T-cell (primary cell): ENCODE results near the gene GPR55. TPM values are rescaled to one million over a fixed set of nuclear protein-coding genes. Genes with fewer than 3 reads are reported as not detected.

ENCODE experiments used
- ATAC-seq, 4 experiments: fragments of 200-7000 bp in 3 of 4; fragments of 150-1000 bp in 1 of 4; cut with Tn5 transposase; replicated peaks in 1 of 4; 1 replicate in 3 of 4; 2 replicates in 1 of 4; pipeline ENCODE4 v1.10.0; 2021; ENCODE audit warnings: moderate library complexity in 3 of 4, mild to moderate bottlenecking in 2 of 4, moderate number of reproducible peaks in 1 of 4
- CTCF ChIA-PET, 2 donors: fragments of 300-600 bp; sonication (Branson Sonifier 250); formaldehyde crosslinking; loops; one replicate each; lab custom pipeline; 2022; ENCODE audit warnings: antibody characterized with exemption in 2 of 2; lab: Charles Lee
- POLR2A ChIA-PET, 2 donors: fragments of 300-600 bp; sonication (Branson Sonifier 250); formaldehyde crosslinking; loops; one replicate each; lab custom pipeline; 2022; ENCODE audit warnings: antibody characterized with exemption in 2 of 2; lab: Charles Lee
- DNase-seq, 35 experiments: peaks; one replicate each; pipeline versions ENCODE4 v3.0.0 to v3.0.0-alpha.2; 2013 to 2023
- H3K27ac ChIP-seq: one replicate; pipeline ENCODE4 v1.5.1; 2013; ENCODE audit warnings: low read length
- H3K27me3 ChIP-seq, 2 experiments: replicated peaks in 1 of 2; 1 replicate in 1 of 2; 2 replicates in 1 of 2; pipeline versions ENCODE4 v1.6.1 to v1.7.0; 2013; ENCODE audit warnings: low read length in 1 of 2, mixed read lengths in 1 of 2; ENCODE audit not compliant: control insufficient read depth in 2 of 2, insufficient read depth in 2 of 2; ENCODE audit errors: extremely low read depth in 1 of 2
- H3K36me3 ChIP-seq, 2 donors: 1 replicate in 1 of 2; 2 replicates in 1 of 2; pipeline versions ENCODE4 v1.6.1 to v1.7.0; 2013; ENCODE audit warnings: low read length in 1 of 2; ENCODE audit not compliant: control insufficient read depth in 2 of 2, insufficient read depth in 1 of 2; ENCODE audit errors: extremely low read depth in 1 of 2
- H3K4me1 ChIP-seq, 2 experiments: 1 replicate in 1 of 2; 2 replicates in 1 of 2; pipeline versions ENCODE4 v1.6.1 to v1.7.0; 2013; ENCODE audit warnings: low read length in 2 of 2, mixed read lengths in 1 of 2; ENCODE audit not compliant: insufficient read depth in 2 of 2, control insufficient read depth in 1 of 2; ENCODE audit errors: extremely low read depth in 1 of 2
- H3K4me3 ChIP-seq, 2 donors: 1 replicate in 1 of 2; 2 replicates in 1 of 2; pipeline versions ENCODE4 v1.5.1 to v1.7.0; 2013; ENCODE audit warnings: mild to moderate bottlenecking in 2 of 2, low read length in 1 of 2, moderate library complexity in 1 of 2; ENCODE audit not compliant: control insufficient read depth in 1 of 2; ENCODE audit errors: extremely low read depth in 1 of 2
- H3K9me3 ChIP-seq: 2 replicates; pipeline ENCODE4 v1.7.0; 2013
- H3K27ac Mint-ChIP-seq, 2 donors: one replicate each; pipeline ENCODE4 v1.8.0; 2020 to 2021; ENCODE audit warnings: mild to moderate bottlenecking in 2 of 2, mixed read lengths in 2 of 2
- H3K27me3 Mint-ChIP-seq, 2 donors: one replicate each; pipeline ENCODE4 v1.8.0; 2021 to 2022; ENCODE audit warnings: mixed read lengths in 2 of 2
- H3K36me3 Mint-ChIP-seq: one replicate; pipeline ENCODE4 v1.8.0; 2021; ENCODE audit warnings: mixed read lengths
- H3K4me1 Mint-ChIP-seq, 3 donors: one replicate each; pipeline ENCODE4 v1.8.0; 2020 to 2022; ENCODE audit warnings: mixed read lengths in 3 of 3, mild to moderate bottlenecking in 1 of 3
- H3K4me3 Mint-ChIP-seq, 3 donors: one replicate each; pipeline ENCODE4 v1.8.0; 2020 to 2022; ENCODE audit warnings: mild to moderate bottlenecking in 3 of 3, mixed read lengths in 3 of 3, moderate library complexity in 3 of 3
- H3K9me3 Mint-ChIP-seq, 3 donors: one replicate each; pipeline ENCODE4 v1.8.0; 2020 to 2022; ENCODE audit warnings: mixed read lengths in 3 of 3
- WGBS: methylation state at CpG from one replicate; pipeline ENCODE4 v1.1.5; 2013; ENCODE audit warnings: missing lambda C conversion rate; ENCODE audit not compliant: insufficient coverage; 5-methylcytosine and 5-hydroxymethylcytosine counted together
- total RNA-seq, 35 experiments: library from RNA in 6 of 35; stranded (reverse) in 6 of 35; fragments of 120-200 nt in 1 of 35; gene quantifications; one replicate each; pipeline versions ENCODE4 v1.2.1 to v1.2.4 and lab custom pipeline; 2013 to 2026

Gene GPR55
- total RNA-seq, 5 donors from 2014 or later (not counting 1 experiment from before 2014, with no cell fraction given) = 2.7 to 15.5 (median 7.8) TPM

- ChIA-PET POLR2A (no interaction called here), CTCF (no interaction called here)
- Histone ChIP-seq H3K4me1 (peaks cover 3 to 21% of the 10 kb centered on the region in 2 experiments), H3K9me3 (no peaks in the 10 kb centered on the region), H3K4me3 (no peak overlapping the region), H3K27ac (no peak overlapping the region), H3K36me3 (no peaks in the 10 kb centered on the region), H3K27me3 (peaks cover 0 to 34% of the 10 kb centered on the region in 2 experiments)
- H3K36me3 Mint-ChIP-seq = no peaks in the 10 kb centered on the region
- H3K4me3 Mint-ChIP-seq = no peak overlapping the region
- H3K4me1 Mint-ChIP-seq = peaks cover 12 to 20% (median 19%) of the 10 kb centered on the region in 3 donors
- ATAC-seq = no peak
- no peak for DNase-seq
- no peak overlapping the region for H3K27ac Mint-ChIP-seq
- no peaks in the 10 kb centered on the region for H3K9me3 Mint-ChIP-seq
- peaks cover 5 to 15% of the 10 kb centered on the region in 2 donors for H3K27me3 Mint-ChIP-seq
- 20% methylated on average over 1 of the region's 4 CpGs for WGBS
Measured at GRCh38 chr2:230899786-230900185, 25.3 kb downstream of the GPR55 start.

GRCh38 chr2:230899287-230899686, 25.8 kb downstream of the GPR55 start:
- H3K36me3 Mint-ChIP-seq = no peaks in the 10 kb centered on the region
- peaks cover 0 to 38% of the 10 kb centered on the region in 2 experiments for H3K27me3 ChIP-seq
- no peaks in the 10 kb centered on the region for H3K9me3 Mint-ChIP-seq
- H3K4me3 Mint-ChIP-seq = no peak overlapping the region
- no peaks in the 10 kb centered on the region for H3K36me3 ChIP-seq
- H3K4me3 ChIP-seq = no peak overlapping the region
- H3K4me1 ChIP-seq = peaks cover 5 to 23% of the 10 kb centered on the region in 2 experiments
- H3K27ac Mint-ChIP-seq = no peak overlapping the region
- no peak overlapping the region for H3K27ac ChIP-seq
- H3K27me3 Mint-ChIP-seq = peaks cover 5 to 18% of the 10 kb centered on the region in 2 donors
- no peak for DNase-seq
- H3K4me1 Mint-ChIP-seq = peaks cover 12 to 20% (median 19%) of the 10 kb centered on the region in 3 donors
- ChIA-PET CTCF (interaction anchor here in 1 of 2 donors (0.6 kb wide), 1 partner anchor 810 kb away, joined by 3 read pairs; no protein-coding TSS in a partner anchor), POLR2A (no interaction called here)
- no peaks in the 10 kb centered on the region for H3K9me3 ChIP-seq
- 86% methylated on average over 5 of the region's 5 CpGs for WGBS
- ATAC-seq = no peak

GRCh38 chr2:230898713-230899091, 26.3 kb downstream of the GPR55 start:
- Mint-ChIP-seq H3K27me3 (peaks cover 5 to 18% of the 10 kb centered on the region in 2 donors), H3K4me3 (no peak overlapping the region), H3K9me3 (no peaks in the 10 kb centered on the region), H3K36me3 (no peaks in the 10 kb centered on the region), H3K27ac (no peak overlapping the region), H3K4me1 (peaks cover 14 to 21% (median 20%) of the 10 kb centered on the region in 3 donors)
- peaks cover 3 to 29% of the 10 kb centered on the region in 2 experiments for H3K4me1 ChIP-seq
- H3K27me3 ChIP-seq = peaks cover 0 to 44% of the 10 kb centered on the region in 2 experiments
- CTCF ChIA-PET = interaction anchor here in 1 of 2 donors (0.6 kb wide), 1 partner anchor 810 kb away, joined by 3 read pairs; no protein-coding TSS in a partner anchor
- H3K4me3 ChIP-seq = no peak overlapping the region
- H3K27ac ChIP-seq = no peak overlapping the region
- H3K36me3 ChIP-seq = no peaks in the 10 kb centered on the region
- no peaks in the 10 kb centered on the region for H3K9me3 ChIP-seq
- WGBS = 79% methylated on average over 4 of the region's 8 CpGs
- DNase-seq = peak in 1 of 35 experiments; percentile 18
- POLR2A ChIA-PET = no interaction called here
- ATAC-seq = no peak

GRCh38 chr2:230898016-230898712, 26.9 kb downstream of the GPR55 start:
- Mint-ChIP-seq H3K36me3 (no peaks in the 10 kb centered on the region), H3K27me3 (peaks cover 5 to 19% of the 10 kb centered on the region in 2 donors), H3K27ac (no peak overlapping the region), H3K9me3 (no peaks in the 10 kb centered on the region), H3K4me1 (peaks cover 15 to 21% (median 20%) of the 10 kb centered on the region in 3 donors), H3K4me3 (no peak overlapping the region)
- peaks cover 3 to 34% of the 10 kb centered on the region in 2 experiments for H3K4me1 ChIP-seq
- ChIA-PET POLR2A (interaction anchor here in 1 of 2 donors (0.6 kb wide), 1 partner anchor 94 kb away, joined by 7 read pairs; no protein-coding TSS in a partner anchor), CTCF (interaction anchor here (0.6 to 1.0 kb wide), 2 partner anchors 83 to 91 kb away, joined by 4 to 5 read pairs; no protein-coding TSS in a partner anchor)
- no peak overlapping the region for H3K27ac ChIP-seq
- no peaks in the 10 kb centered on the region for H3K9me3 ChIP-seq
- no peak for ATAC-seq
- H3K36me3 ChIP-seq = no peaks in the 10 kb centered on the region
- H3K4me3 ChIP-seq = no peak overlapping the region
- WGBS = 85% methylated on average over 11 of the region's 13 CpGs
- DNase-seq = peak in 1 of 35 experiments; percentile 17
- H3K27me3 ChIP-seq = peaks cover 0 to 49% of the 10 kb centered on the region in 2 experiments

- peak overlapping the region in 1 of 2 donors; percentile 2 for H3K27ac Mint-ChIP-seq
- ATAC-seq = no peak
- no peaks in the 10 kb centered on the region for H3K9me3 Mint-ChIP-seq
Measured at GRCh38 chr2:230896346-230897115, 28.5 kb downstream of the GPR55 start.

More at GRCh38 chr2:230896346-230897115, 28.5 kb downstream of the GPR55 start:
- peak in 1 of 35 experiments; percentile 9 for DNase-seq
- CTCF ChIA-PET = interaction anchor here in 1 of 2 donors (0.6 to 1.3 kb wide), 2 partner anchors 11 to 72 kb away, joined by 3 read pairs; no protein-coding TSS in a partner anchor
- H3K4me3 Mint-ChIP-seq = no peak overlapping the region
- Histone ChIP-seq H3K9me3 (no peaks in the 10 kb centered on the region), H3K4me3 (no peak overlapping the region), H3K36me3 (no peaks in the 10 kb centered on the region), H3K4me1 (peaks cover 3 to 34% of the 10 kb centered on the region in 2 experiments), H3K27me3 (peaks cover 0 to 54% of the 10 kb centered on the region in 2 experiments), H3K27ac (no peak overlapping the region)
- POLR2A ChIA-PET = interaction anchor here in 1 of 2 donors (0.6 kb wide), 1 partner anchor 25 kb away, joined by 4 read pairs; no protein-coding TSS in a partner anchor
- 92% methylated on average over 16 of the region's 19 CpGs for WGBS
- H3K4me1 Mint-ChIP-seq = peaks cover 13 to 16% (median 16%) of the 10 kb centered on the region in 3 donors
- no peaks in the 10 kb centered on the region for H3K36me3 Mint-ChIP-seq
- peaks cover 8 to 28% of the 10 kb centered on the region in 2 donors for H3K27me3 Mint-ChIP-seq
